Measurements from ENCODE around the gene LPAR5.

GRCh38 chr12:6607751-6608591, 27.8 kb downstream of the LPAR5 start:
- TF ChIP-seq CTCF (IDR thresholded peaks at IDR 0.05), result no peak
- no peak for TF ChIP-seq POLR2A (IDR thresholded peaks at IDR 0.05)
